A549 treated with AZD9567 at 1 μM for 4 hours (cell line): ENCODE data around the gene IL17RB. TPM values are rescaled to one million over a fixed set of nuclear protein-coding genes. Genes with fewer than 3 reads are reported as not detected.

Experiments used
- total RNA-seq: library from RNA; stranded (reverse); fragments of 200-300 nt; extraction: Qiagen RNA extraction; gene quantifications from 5 replicates; pipeline ENCODE4 v1.2.3, GENCODE V29; 2022; ENCODE audit not compliant: insufficient read depth

IL17RB gene
- total RNA-seq: 0.78 to 1.1 TPM (median 0.91 TPM) in 4 of 5 replicates, not detected in the other

GRCh38 chr3:53846134-53846850 lies at the start of gene IL17RB, which contains the start of gene CHDH:
Gene IL17RB, plus strand, starts transcription at chr3:53846568. Its CDS starts 21 bp downstream, at chr3:53846589.
Gene CHDH, minus strand, starts transcription at chr3:53846419. Its CDS starts 22,411 bp downstream, at chr3:53824008.

GRCh38 chr3:53881691-53882593 lies 35.6 kb downstream of the IL17RB start, which contains the start of gene ACTR8:
Gene ACTR8, minus strand, starts transcription at chr3:53882152. Its CDS starts 51 bp downstream, at chr3:53882101.

GRCh38 chr3:53891497-53892285 lies 45.3 kb downstream of the IL17RB start, which contains the start of gene SELENOK:
Gene SELENOK, minus strand, starts transcription at chr3:53891859.

Other genes with a start within 250 kb of the IL17RB start
- gene CHDH, start 149 bp upstream of the IL17RB start, total RNA-seq: 1.9 to 3.0 TPM (median 2.1 TPM) in 5 replicates
- 14.3 to 16.8 TPM (median 16.2 TPM) in 5 replicates for gene ACTR8, start 35.6 kb downstream of the IL17RB start, total RNA-seq
- gene SELENOK, start 45.3 kb downstream of the IL17RB start, total RNA-seq: 7.5 to 22.4 TPM (median 21.1 TPM) in 5 replicates